A549 treated with ZK216348 at 1 μM for 4 hours (cell line): ENCODE results near the gene HIGD2A. TPM values are rescaled to one million over a fixed set of nuclear protein-coding genes. Genes with fewer than 3 reads are reported as not detected.

Source experiments
- total RNA-seq: library from RNA; stranded (reverse); fragments of 200-300 nt; extraction: Qiagen RNA extraction; gene quantifications from 5 replicates; pipeline ENCODE4 v1.2.3, GENCODE V29; 2022; ENCODE audit warnings: low read depth

The HIGD2A gene
- 227 to 279 TPM (median 258 TPM) in 5 replicates for total RNA-seq

GRCh38 chr5:176388444-176389134, at the start of gene HIGD2A, which contains the start of gene NOP16:
Gene HIGD2A, plus strand, starts transcription at chr5:176388751. Its CDS starts 69 bp downstream, at chr5:176388820.
Gene NOP16, minus strand, starts transcription at chr5:176388598. Its CDS starts 59 bp downstream, at chr5:176388539.

GRCh38 chr5:176361437-176362232, 26.9 kb upstream of the HIGD2A start, which contains the start of gene KIAA1191:
Gene KIAA1191, minus strand, starts transcription at chr5:176361764. Its CDS starts 2,256 bp downstream, at chr5:176359508.

GRCh38 chr5:176365351-176366231, 23.0 kb upstream of the HIGD2A start, which contains the start of gene ARL10:
Gene ARL10, plus strand, starts transcription at chr5:176365487. Its CDS starts 77 bp downstream, at chr5:176365564.

GRCh38 chr5:176415952-176416924, 27.7 kb downstream of the HIGD2A start, which contains the start of gene CLTB:
Gene CLTB, minus strand, starts transcription at chr5:176416539. Its CDS starts 176 bp downstream, at chr5:176416363.

Other genes starting within 250 kb of the HIGD2A start
- gene SIMC1, start 150.3 kb upstream of the HIGD2A start, total RNA-seq = 10.9 to 14.9 TPM (median 13.5 TPM) in 5 replicates
- gene KIAA1191, start 27.0 kb upstream of the HIGD2A start, total RNA-seq = 63.5 to 87.1 TPM (median 76.1 TPM) in 5 replicates
- 0.02 to 1.2 TPM (median 0.10 TPM) in 5 replicates for gene ARL10, start 23.3 kb upstream of the HIGD2A start, total RNA-seq
- gene NOP16, start 153 bp upstream of the HIGD2A start, total RNA-seq = 109 to 138 TPM (median 126 TPM) in 5 replicates
- 75.3 to 132 TPM (median 128 TPM) in 5 replicates for gene CLTB, start 27.8 kb downstream of the HIGD2A start, total RNA-seq
- gene FAF2, start 59.6 kb downstream of the HIGD2A start, total RNA-seq = 44.2 to 53.4 TPM (median 47.5 TPM) in 5 replicates
- gene RNF44, start 148.7 kb downstream of the HIGD2A start, total RNA-seq = 22.0 to 41.5 TPM (median 37.5 TPM) in 5 replicates
- gene CDHR2, start 160.6 kb downstream of the HIGD2A start, total RNA-seq = 0.05 to 0.21 TPM (median 0.09 TPM) in 4 of 5 replicates, not detected in the other
- 7.3 to 10.8 TPM (median 10.2 TPM) in 5 replicates for gene GPRIN1, start 221.4 kb downstream of the HIGD2A start, total RNA-seq
- gene SNCB, start 241.8 kb downstream of the HIGD2A start, total RNA-seq = 0.53 to 1.4 TPM (median 1.2 TPM) in 5 replicates
- not detected in 5 replicates for gene EIF4E1B, start 241.9 kb downstream of the HIGD2A start, total RNA-seq